HG02759 (cell line): ENCODE results near the gene MEGF10.
"Not testable (repeated sequence)": the region's sequence is repeated elsewhere in the genome, so short reads cannot be mapped to it uniquely, and the experiment has no call there.

Experiments used
- ATAC-seq: cut with Tn5 transposase; IDR thresholded peaks from one replicate; pipeline ENCODE4 v1.9.1; 2021; ENCODE audit warnings: mild to moderate bottlenecking, moderate library complexity; ENCODE audit not compliant: unreplicated experiment

Gene MEGF10

GRCh38 chr5:127297348-127298035 lies 6.9 kb downstream of the MEGF10 start:
- ATAC-seq = no peak

- no peak for ATAC-seq
Measured at GRCh38 chr5:127298036-127298429, 7.4 kb downstream of the MEGF10 start.

- ATAC-seq = no peak
Measured at GRCh38 chr5:127298656-127299055, 8.1 kb downstream of the MEGF10 start.

GRCh38 chr5:127299678-127300077 lies 9.1 kb downstream of the MEGF10 start:
- no peak for ATAC-seq

- no peak for ATAC-seq
Measured at GRCh38 chr5:127302509-127302908, 11.9 kb downstream of the MEGF10 start.

GRCh38 chr5:127303404-127303803 lies 12.8 kb downstream of the MEGF10 start:
- no peak for ATAC-seq

DNA sequence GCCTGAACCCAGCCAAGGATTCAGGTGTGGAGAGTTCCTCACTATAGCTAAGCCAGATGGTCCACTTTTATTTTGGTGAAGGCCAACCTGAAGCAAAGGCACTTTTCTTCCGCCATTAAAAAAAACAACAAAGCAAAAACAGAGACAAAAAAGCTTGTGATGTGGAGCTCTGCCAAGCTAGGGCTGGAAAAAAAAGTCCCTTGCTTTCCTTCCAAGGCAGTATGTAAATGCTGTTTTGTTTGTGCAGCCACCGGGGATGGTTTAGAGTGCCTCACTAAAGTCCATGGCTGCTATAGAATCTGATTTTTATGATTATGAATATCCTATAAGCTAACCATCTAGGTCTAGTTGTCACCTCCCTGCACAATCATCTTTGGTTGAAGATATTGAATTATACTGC lies 14.9 kb downstream of the MEGF10 start:
- no peak for ATAC-seq

DNA sequence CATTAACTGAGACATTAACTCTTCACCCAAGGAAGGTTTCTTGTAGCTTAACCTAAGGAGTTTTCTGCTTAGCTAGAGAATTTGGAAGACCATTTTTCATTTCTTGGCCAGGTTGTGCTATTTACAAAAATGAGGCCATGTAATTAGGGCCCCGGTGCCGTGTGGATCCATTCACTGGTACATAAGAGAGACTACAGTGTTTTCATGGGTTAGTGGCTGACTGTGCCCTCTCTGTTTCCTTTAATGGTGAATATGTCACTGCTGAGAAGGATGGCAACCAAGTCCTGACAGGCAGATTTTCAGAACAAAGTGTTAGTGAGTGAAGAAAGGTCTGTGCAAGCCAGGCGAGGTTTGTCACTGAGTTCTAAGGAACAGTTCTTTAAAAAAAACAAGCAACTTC lies 15.4 kb downstream of the MEGF10 start:
- no peak for ATAC-seq

- no peak for ATAC-seq
Measured at GRCh38 chr5:127306647-127307046, 16.1 kb downstream of the MEGF10 start.

DNA sequence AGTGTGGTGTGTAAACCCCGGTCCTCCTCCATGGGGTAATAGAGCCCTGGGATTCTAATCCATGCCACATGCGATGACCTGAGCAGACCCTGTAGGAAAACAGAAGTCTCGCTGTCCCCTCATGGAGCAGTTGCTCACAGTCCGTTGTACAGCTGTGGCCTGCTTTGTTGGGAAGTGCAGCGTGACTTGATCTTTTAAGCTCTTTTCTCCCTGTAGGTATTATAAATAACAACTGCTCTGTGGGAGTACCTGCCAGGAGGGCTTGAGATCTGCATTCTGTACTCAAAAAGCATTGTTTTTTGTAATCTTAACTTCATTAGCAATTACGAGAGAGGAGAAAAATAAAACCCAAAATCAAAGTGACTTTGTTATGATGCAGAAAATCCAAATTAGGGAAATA lies 17.3 kb downstream of the MEGF10 start:
- ATAC-seq = no peak

DNA sequence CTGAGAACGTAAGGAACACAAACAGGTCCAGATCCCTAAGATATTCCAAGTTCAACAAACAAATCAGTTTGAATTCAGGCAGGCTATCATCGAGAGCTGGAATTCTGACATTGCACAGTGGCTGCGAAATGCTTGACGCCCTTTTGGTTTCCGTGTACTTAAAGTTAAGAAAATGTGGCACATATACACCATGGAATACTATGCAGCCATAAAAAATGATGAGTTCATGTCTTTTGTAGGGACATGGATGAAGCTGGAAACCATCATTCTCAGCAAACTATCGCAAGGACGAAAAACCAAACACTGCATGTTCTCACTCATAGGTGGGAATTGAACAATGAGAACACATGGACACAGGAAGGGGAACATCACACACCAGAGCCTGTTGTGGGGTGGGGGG lies 17.7 kb downstream of the MEGF10 start:
- ATAC-seq = not testable (repeated sequence)

DNA sequence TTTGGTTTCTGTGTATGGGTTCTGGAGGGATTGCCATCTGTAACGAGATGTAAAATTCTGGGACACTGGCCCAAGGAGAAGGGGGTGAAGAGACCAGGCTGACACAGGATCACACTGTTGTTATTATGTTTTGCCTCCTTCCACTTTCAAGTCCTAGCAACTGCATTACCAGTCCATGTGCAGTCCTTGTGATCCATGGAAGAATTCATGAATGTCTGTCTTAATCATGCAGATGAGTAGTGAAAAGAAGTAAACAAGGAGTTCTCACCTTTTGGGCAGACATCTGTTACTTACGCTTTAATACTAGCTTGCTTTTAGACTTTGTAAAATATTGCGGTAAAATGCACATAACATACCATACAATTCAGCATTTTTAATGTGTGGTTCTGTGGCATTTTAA lies 18.3 kb downstream of the MEGF10 start:
- ATAC-seq = no peak

GRCh38 chr5:127311349-127311748 lies 20.8 kb downstream of the MEGF10 start:
- ATAC-seq = no peak

DNA sequence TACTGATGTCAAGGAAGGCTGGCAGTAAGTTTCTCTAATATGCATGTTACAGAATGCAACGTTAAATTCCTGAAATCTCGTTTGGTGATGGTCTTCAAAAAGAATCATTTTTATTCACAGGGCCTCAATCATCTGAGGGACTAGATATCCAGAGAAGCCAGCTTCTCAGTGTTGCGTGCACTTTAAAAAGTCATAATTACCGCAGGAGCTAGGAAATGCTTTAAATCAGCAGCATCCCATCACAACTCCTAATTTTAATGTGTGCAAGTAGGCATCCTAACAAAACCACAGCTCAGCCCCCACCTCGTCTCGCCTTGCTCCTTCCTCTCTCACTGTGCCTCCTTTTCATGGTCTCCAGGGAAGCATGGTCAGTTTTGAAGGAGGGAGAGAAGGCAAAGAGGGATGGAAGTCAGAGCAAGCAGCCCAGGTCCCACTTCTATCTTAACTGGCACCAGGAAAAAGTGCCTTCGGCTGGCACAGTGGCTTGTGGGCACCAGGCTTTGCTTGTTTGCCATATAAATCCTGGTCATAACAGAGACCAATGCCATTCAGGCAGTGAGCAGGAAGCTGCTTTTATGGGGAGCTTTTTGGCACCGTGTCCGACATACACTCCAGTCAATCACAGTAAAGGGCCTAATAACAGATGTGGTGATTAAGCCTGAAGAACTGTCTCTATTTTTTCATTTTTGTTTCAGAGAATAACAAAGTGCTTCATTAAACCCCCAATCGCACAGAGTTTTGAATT lies 21.4 kb downstream of the MEGF10 start:
- ATAC-seq = no peak

- ATAC-seq = no peak
Measured at GRCh38 chr5:127313379-127313778, 22.8 kb downstream of the MEGF10 start.

DNA sequence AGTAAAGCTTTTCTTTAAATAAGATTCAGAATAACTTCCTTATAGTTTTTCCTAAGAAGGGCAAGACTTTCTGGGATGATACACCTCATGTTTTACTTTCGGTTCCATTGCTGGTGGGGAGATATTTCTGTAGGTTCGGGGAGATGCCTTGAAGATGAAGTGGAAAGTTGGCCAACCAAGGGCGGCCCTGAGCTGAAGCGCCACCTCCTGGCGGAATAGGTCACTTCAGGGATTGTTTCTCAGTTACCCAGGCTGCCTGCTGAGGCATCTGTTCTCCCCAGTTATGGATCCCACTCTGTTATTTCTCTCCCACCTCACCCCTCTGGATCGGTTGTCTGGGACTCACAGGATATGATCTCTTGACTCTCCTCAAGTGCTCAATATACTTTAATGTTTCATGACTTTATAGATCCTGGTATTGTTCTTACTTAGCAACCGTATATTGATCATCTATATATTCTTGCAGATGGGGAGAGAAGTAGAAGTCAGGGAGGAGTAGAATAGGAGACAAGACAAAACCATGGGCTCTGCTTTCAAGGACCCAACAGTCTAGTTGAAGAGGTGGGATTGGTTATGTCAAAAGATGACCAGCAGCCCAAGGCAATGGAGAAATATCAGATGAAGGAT lies 23.4 kb downstream of the MEGF10 start:
- ATAC-seq = peak; percentile 97

GRCh38 chr5:127316011-127316410 lies 25.4 kb downstream of the MEGF10 start:
- no peak for ATAC-seq

- ATAC-seq = not testable (repeated sequence)
Measured at GRCh38 chr5:127317385-127317784, 26.8 kb downstream of the MEGF10 start.

- peak; percentile 93 for ATAC-seq
Measured at GRCh38 chr5:127320032-127320965, 29.7 kb downstream of the MEGF10 start.

DNA sequence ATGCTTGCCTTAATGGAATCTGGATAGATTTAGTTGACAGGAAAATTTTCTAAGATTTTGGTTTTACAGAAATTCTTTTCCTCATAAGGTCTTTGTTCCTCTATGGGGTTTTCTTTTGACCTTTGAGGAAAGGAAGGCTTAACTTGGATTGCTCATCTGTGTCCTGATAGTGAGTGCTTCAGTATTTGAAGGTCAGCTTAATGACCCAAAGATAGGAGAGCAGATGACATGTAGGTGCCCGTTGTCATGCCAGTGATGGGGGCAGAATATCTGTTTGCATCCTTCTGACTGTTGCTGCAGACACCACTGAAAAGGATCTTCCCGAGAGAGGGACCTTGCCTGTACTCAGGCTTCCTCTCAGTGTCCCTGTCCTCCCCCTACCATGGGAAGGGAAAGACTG lies 30.9 kb downstream of the MEGF10 start:
- ATAC-seq = no peak

GRCh38 chr5:127322403-127322802 lies 31.8 kb downstream of the MEGF10 start:
- ATAC-seq = no peak
